K562 (cell line): ENCODE results near the gene PCSK2. TPM values are rescaled to one million over a fixed set of nuclear protein-coding genes. Genes with fewer than 3 reads are reported as not detected.

ENCODE experiments used
- ATF3 ChIP-seq, 2 experiments: fragments of 450-650 bp in 1 of 2; sonication (generic) in 1 of 2; formaldehyde crosslinking in 1 of 2; IDR thresholded peaks in 1 of 2; conservative IDR thresholded peaks in 1 of 2; 2 replicates each; pipeline versions ENCODE4 v1.6.1 to v1.8.1; 2016 to 2023; ENCODE audit warnings: mild to moderate bottlenecking in 2 of 2, moderate library complexity in 2 of 2, inconsistent platforms in 1 of 2, missing genetic modification reagents in 1 of 2
- CUX1 ChIP-seq: fragments of 200-800 bp; sonication (Bioruptor generic); IDR thresholded peaks from 2 replicates; pipeline ENCODE4 v1.6.1; 2016; ENCODE audit warnings: missing genetic modification characterization, missing compliant biosample characterization
- HDAC3 ChIP-seq: fragments of 450-650 bp; IDR thresholded peaks from 2 replicates; pipeline ENCODE4 v1.6.1; 2018; ENCODE audit warnings: borderline replicate concordance, mild to moderate bottlenecking, moderate library complexity; ENCODE audit not compliant: partially characterized antibody
- RBFOX2 ChIP-seq: fragments of 200-400 bp; formaldehyde crosslinking; IDR thresholded peaks from 2 replicates; pipeline ENCODE4 v1.6.1; 2017; ENCODE audit warnings: low read depth, mild to moderate bottlenecking, low read length, moderate library complexity
- polyA plus RNA-seq, 8 experiments: library from polyadenylated mRNA; depleted of rRNA in 4 of 8; stranded (reverse) in 5 of 8; unstranded in 3 of 8; fragments of >200 nt; fragmentation: Nextera tagmentation in 2 of 8; fragmentation: Illumina TruSeq in 1 of 8; extraction: Ambion mirVana in 2 of 8; extraction: Trizol in 1 of 8; gene quantifications; 2 replicates each; pipeline versions ENCODE4 v1.2.1 to v1.2.3, GENCODE V29; 2011 to 2014; ENCODE audit warnings: inconsistent platforms in 1 of 8, missing spikeins in 1 of 8
- total RNA-seq, 7 experiments: library from RNA; depleted of rRNA in 6 of 7; stranded (reverse); fragments of >200 nt in 6 of 7; fragmentation: Illumina TruSeq in 2 of 7; extraction: Trizol in 2 of 7; gene quantifications; 2 replicates each; pipeline versions ENCODE4 v1.2.1 to v1.2.3, GENCODE V29; 2011 to 2021; ENCODE audit warnings: low replicate concordance in 1 of 7

PCSK2 gene
- total and polyA plus RNA-seq, 9 of the 15 experiments (the other 6 are each of a cell fraction or from before 2014, with no cell fraction given) = 0.04 to 0.07 (median 0.05) TPM; not detected in 6

- TF ChIP-seq CUX1 (CRISPR knock-in tag) = no peak
- peak; percentile 91 for TF ChIP-seq ATF3 (IDR thresholded peaks at IDR 0.05)
- no peak for TF ChIP-seq ATF3 (CRISPR knock-in tag; conservative IDR thresholded peaks at IDR 0.05)
- no peak for TF ChIP-seq HDAC3
- 0 out of 2 replicates have a peak, but pooled peaks have one; percentile 33 for TF ChIP-seq RBFOX2
- TF ChIP-seq, all 486 proteins: peak for 6
Measured at GRCh38 chr20:17505636-17506517, 279.0 kb downstream of the PCSK2 start (continued).
